NOMO-1 treated with dmso at 0.1 percent for 144 hours (cell line): Measurements from ENCODE around the gene CAMTA1.

Source experiments
- DNase-seq: peaks from one replicate; lab custom pipeline; 2025; ENCODE audit not compliant: unreplicated experiment; lab: John Stamatoyannopoulos, UW

CAMTA1 gene

GRCh38 chr1:7002728-7003127 is 217.5 kb downstream of the CAMTA1 start:
- DNase-seq = no peak

GRCh38 chr1:7003676-7004075 is 218.4 kb downstream of the CAMTA1 start:
- DNase-seq = no peak

- DNase-seq = no peak
Observed at GRCh38 chr1:7004181-7004580, 218.9 kb downstream of the CAMTA1 start.

GRCh38 chr1:7005762-7006161 is 220.5 kb downstream of the CAMTA1 start:
- DNase-seq = no peak

GRCh38 chr1:7006996-7007871 is 222.0 kb downstream of the CAMTA1 start:
- DNase-seq = no peak

- DNase-seq = no peak
Observed at GRCh38 chr1:7007902-7008301, 222.6 kb downstream of the CAMTA1 start.

GRCh38 chr1:7008331-7008730 is 223.1 kb downstream of the CAMTA1 start:
- no peak for DNase-seq

GRCh38 chr1:7008975-7009740 is 223.9 kb downstream of the CAMTA1 start:
- no peak for DNase-seq

- no peak for DNase-seq
Observed at GRCh38 chr1:7009741-7010525, 224.7 kb downstream of the CAMTA1 start.

GRCh38 chr1:7010534-7011200 is 225.4 kb downstream of the CAMTA1 start:
- DNase-seq = no peak

GRCh38 chr1:7011826-7012225 is 226.6 kb downstream of the CAMTA1 start:
- no peak for DNase-seq

GRCh38 chr1:7012461-7012924 is 227.2 kb downstream of the CAMTA1 start:
- DNase-seq = no peak

GRCh38 chr1:7013833-7014639 is 228.8 kb downstream of the CAMTA1 start:
- no peak for DNase-seq

GRCh38 chr1:7014640-7014930 is 229.3 kb downstream of the CAMTA1 start:
- no peak for DNase-seq

GRCh38 chr1:7015022-7015421 is 229.8 kb downstream of the CAMTA1 start:
- DNase-seq = no peak

GRCh38 chr1:7018351-7018750 is 233.1 kb downstream of the CAMTA1 start:
- no peak for DNase-seq

GRCh38 chr1:7018826-7019225 is 233.6 kb downstream of the CAMTA1 start:
- DNase-seq = no peak

- no peak for DNase-seq
Observed at GRCh38 chr1:7019510-7019909, 234.3 kb downstream of the CAMTA1 start.

GRCh38 chr1:7022058-7022457 is 236.8 kb downstream of the CAMTA1 start:
- no peak for DNase-seq

- DNase-seq = no peak
Observed at GRCh38 chr1:7025013-7025412, 239.8 kb downstream of the CAMTA1 start.
